Measurements from ENCODE around the gene TMPRSS3. TPM values are rescaled to one million over a fixed set of nuclear protein-coding genes. Genes with fewer than 3 reads are reported as not detected.

The TMPRSS3 gene
- total and polyA plus RNA-seq, 2 of the 13 experiments (the other 11 are each of a cell fraction or from before 2014, with no cell fraction given): 2.8 to 16.9 TPM

- no peaks in the 10 kb centered on the region; the same call in 1 of the 2 replicates for H3K9me3 ChIP-seq (ENCODE audit: low read length)
- peaks cover 0 to 8% of the 10 kb centered on the region in 2 experiments; a peak in 3 of 5 replicates for H3K27me3 ChIP-seq (ENCODE audit: control insufficient read depth in 1 of 2, insufficient read depth in 2 of 2, low read length in 2 of 2)
- H3K4me1 ChIP-seq (ENCODE audit: insufficient read depth, low read length): peaks cover 15% of the 10 kb centered on the region
- intact Hi-C loops (cut with micrococcal nuclease; ENCODE audit: unreplicated experiment) (no loop called here), in situ Hi-C loops (cut with HindIII; ENCODE audit: extremely low pct_ligation_motif_present, low pct_unique_long_range_greater_than_20kb) (no loop called here)
- no peaks in the 10 kb centered on the region for H3K79me2 ChIP-seq (ENCODE audit: insufficient read depth, low read length)
- H4K20me1 ChIP-seq (ENCODE audit: insufficient read depth, low read length): no peaks in the 10 kb centered on the region
- no peak overlapping the region for H3K4me2 ChIP-seq (ENCODE audit: low read depth, low read length)
- BruUV-seq (replicated peaks): no TSS peak
- FAIRE-seq (no peak), ATAC-seq (no peak), DNase-seq (ENCODE audit: low spot score) (no peak)
- no peak for TF ChIP-seq TOE1 (CRISPR knock-in tag; IDR thresholded peaks at IDR 0.05)
- no peak for TF ChIP-seq MED13 (CRISPR knock-in tag; IDR thresholded peaks at IDR 0.05)
- TF ChIP-seq HNRNPK (IDR thresholded peaks at IDR 0.05; ENCODE audit: low read depth, low read length, poor library complexity, severe bottlenecking): no peak
- TF ChIP-seq ZNF318 (CRISPR knock-in tag; IDR thresholded peaks at IDR 0.05): no peak
- no peak for TF ChIP-seq ARID4A (CRISPR knock-in tag; IDR thresholded peaks at IDR 0.05; ENCODE audit: borderline replicate concordance)
- TF ChIP-seq KLF9 (CRISPR knock-in tag; IDR thresholded peaks at IDR 0.05; ENCODE audit: low read depth): no peak
- TF ChIP-seq KDM3A (CRISPR knock-in tag; IDR thresholded peaks at IDR 0.05; ENCODE audit: low read depth): no peak
- no peak for TF ChIP-seq FOXC1 (CRISPR knock-in tag; IDR thresholded peaks at IDR 0.05; ENCODE audit: borderline replicate concordance)
- TF ChIP-seq ZNF34 (CRISPR knock-in tag; IDR thresholded peaks at IDR 0.05; ENCODE audit: borderline replicate concordance): no peak
- CTCF ChIA-PET (ENCODE audit: low intra/inter-chr PET ratio, low total read pairs): no interaction called here
- H3K27ac ChIP-seq (ENCODE audit: extremely low read length, insufficient read depth, low read length): no peak overlapping the region
- WGBS (ENCODE audit: low lambda C conversion rate): 25% methylated on average over 2 of the region's 2 CpGs
- H2AFZ ChIP-seq (ENCODE audit: low read length): no peak overlapping the region
- POLR2A ChIA-PET: no interaction called here
- H3K9ac ChIP-seq (ENCODE audit: insufficient read depth, low read depth, low read length): no peak overlapping the region
- H3K36me3 ChIP-seq (replicated peaks in 1 of 2; ENCODE audit: control insufficient read depth in 1 of 2, insufficient read depth in 2 of 2, low read length in 2 of 2): no peaks in the 10 kb centered on the region
- H3K4me3 ChIP-seq (replicated peaks in 1 of 3; ENCODE audit: insufficient read depth in 1 of 3, low read depth in 2 of 3, low read length in 3 of 3): no peak overlapping the region
These were observed 39.8 kb downstream of the TMPRSS3 start for GRCh38 chr21:42356046-42356445.

All from HepG2 (cell line).